Measurements from ENCODE around the gene PPP2R3C. TPM values are rescaled to one million over a fixed set of nuclear protein-coding genes. Genes with fewer than 3 reads are reported as not detected.
A peak's percentile ranks its signal among the peaks of the same experiment; 100 is the strongest.
"Not testable (repeated sequence)": the region's sequence is repeated elsewhere in the genome, so short reads cannot be mapped to it uniquely, and the experiment has no call there.

The PPP2R3C gene
- total RNA-seq (2014; rRNA removed; shearing (Covaris generic)) = 21.7 and 25.7 TPM in 2 replicates

- Histone ChIP-seq H3K27me3 (replicated peaks) (no peaks in the 10 kb centered on the region), H3K27ac (peak within 1 kb of the TSS; percentile 96), H3K9me3 (replicated peaks) (no peaks in the 10 kb centered on the region), H3K36me3 (peaks cover 11% of the 10 kb centered on the region; the same call in 1 of the 2 replicates), H3K4me3 (peak within 1 kb of the TSS; percentile 61), H3K4me1 (replicated peaks) (peaks cover 11% of the 10 kb centered on the region; the same call in 1 of the 2 replicates)
- DNase-seq (ENCODE audit: low read depth in 1 of 2, low spot score in 2 of 2) = peak; percentile 89 to 96
Measured at GRCh38 chr14:35121887-35122695, at the start of gene PPP2R3C, which contains the start of gene PRORP. PPP2R3C (minus strand) TSS chr14:35121990; CDS start chr14:35121959, 31 bp downstream. PRORP (plus strand) TSS chr14:35122552; CDS start chr14:35123246, 694 bp downstream.

GRCh38 chr14:35167496-35167895, 45.7 kb upstream of the PPP2R3C start:
- H3K9me3 ChIP-seq (replicated peaks) = no peaks in the 10 kb centered on the region
- no peak overlapping the region for H3K4me3 ChIP-seq
- no peak overlapping the region for H3K27ac ChIP-seq
- H3K36me3 ChIP-seq = peaks cover 8% of the 10 kb centered on the region
- no peaks in the 10 kb centered on the region for H3K27me3 ChIP-seq (replicated peaks)
- no peak for DNase-seq (ENCODE audit: low read depth in 1 of 2, low spot score in 2 of 2)
- H3K4me1 ChIP-seq (replicated peaks) = no peaks in the 10 kb centered on the region

- H3K9me3 ChIP-seq (replicated peaks) = no peaks in the 10 kb centered on the region
- H3K4me1 ChIP-seq (replicated peaks) = peaks cover 22% of the 10 kb centered on the region
- no peak for DNase-seq (ENCODE audit: low read depth in 1 of 2, low spot score in 2 of 2)
- no peak overlapping the region for H3K27ac ChIP-seq
- H3K36me3 ChIP-seq = peaks cover 13% of the 10 kb centered on the region
- no peak overlapping the region for H3K4me3 ChIP-seq
- H3K27me3 ChIP-seq (replicated peaks) = no peaks in the 10 kb centered on the region
Measured at GRCh38 chr14:35164849-35165248, 43.1 kb upstream of the PPP2R3C start.

- Histone ChIP-seq H3K4me3 (no peak overlapping the region), H3K27ac (no peak overlapping the region), H3K27me3 (replicated peaks) (no peaks in the 10 kb centered on the region), H3K36me3 (peaks cover 14% of the 10 kb centered on the region), H3K9me3 (replicated peaks) (no peaks in the 10 kb centered on the region), H3K4me1 (replicated peaks) (peaks cover 36% of the 10 kb centered on the region)
- DNase-seq (ENCODE audit: low read depth in 1 of 2, low spot score in 2 of 2) = no peak
Measured at GRCh38 chr14:35163384-35163783, 41.6 kb upstream of the PPP2R3C start.

- H3K4me3 ChIP-seq = no peak overlapping the region
- H3K9me3 ChIP-seq (replicated peaks) = no peaks in the 10 kb centered on the region
- H3K27me3 ChIP-seq (replicated peaks) = no peaks in the 10 kb centered on the region
- H3K27ac ChIP-seq = peak overlapping the region; percentile 77
- peaks cover 14% of the 10 kb centered on the region for H3K36me3 ChIP-seq
- H3K4me1 ChIP-seq (replicated peaks) = peaks cover 40% of the 10 kb centered on the region
- peak in 1 of 2 experiments; percentile 20 for DNase-seq (ENCODE audit: low read depth in 1 of 2, low spot score in 2 of 2)
Measured at GRCh38 chr14:35161231-35161630, 39.4 kb upstream of the PPP2R3C start.

- Histone ChIP-seq H3K4me3 (no peak overlapping the region), H3K27me3 (replicated peaks) (no peaks in the 10 kb centered on the region), H3K9me3 (replicated peaks) (no peaks in the 10 kb centered on the region), H3K27ac (peak overlapping the region; percentile 77), H3K36me3 (peaks cover 14% of the 10 kb centered on the region), H3K4me1 (replicated peaks) (peaks cover 45% of the 10 kb centered on the region)
- peak in 1 of 2 experiments; percentile 80 for DNase-seq (ENCODE audit: low read depth in 1 of 2, low spot score in 2 of 2)
Measured at GRCh38 chr14:35159742-35160409, 38.1 kb upstream of the PPP2R3C start.

- H3K4me1 ChIP-seq (replicated peaks) = peaks cover 45% of the 10 kb centered on the region
- H3K27ac ChIP-seq = peak overlapping the region; percentile 77
- H3K9me3 ChIP-seq (replicated peaks) = no peaks in the 10 kb centered on the region
- peaks cover 11% of the 10 kb centered on the region for H3K36me3 ChIP-seq
- H3K4me3 ChIP-seq = no peak overlapping the region
- DNase-seq (ENCODE audit: low read depth in 1 of 2, low spot score in 2 of 2) = no peak
- no peaks in the 10 kb centered on the region for H3K27me3 ChIP-seq (replicated peaks)
Measured at GRCh38 chr14:35158951-35159653, 37.3 kb upstream of the PPP2R3C start.

GRCh38 chr14:35158491-35158890, 36.7 kb upstream of the PPP2R3C start:
- Histone ChIP-seq H3K27me3 (replicated peaks) (no peaks in the 10 kb centered on the region), H3K27ac (no peak overlapping the region), H3K4me1 (replicated peaks) (peaks cover 45% of the 10 kb centered on the region), H3K9me3 (replicated peaks) (no peaks in the 10 kb centered on the region), H3K4me3 (no peak overlapping the region), H3K36me3 (peaks cover 11% of the 10 kb centered on the region)
- no peak for DNase-seq (ENCODE audit: low read depth in 1 of 2, low spot score in 2 of 2)

GRCh38 chr14:35155962-35156361, 34.2 kb upstream of the PPP2R3C start:
- Histone ChIP-seq H3K4me3 (no peak overlapping the region), H3K27me3 (replicated peaks) (no peaks in the 10 kb centered on the region), H3K36me3 (peaks cover 10% of the 10 kb centered on the region), H3K9me3 (replicated peaks) (no peaks in the 10 kb centered on the region), H3K27ac (no peak overlapping the region; the same call in 1 of the 2 replicates), H3K4me1 (replicated peaks) (peaks cover 34% of the 10 kb centered on the region)
- peak in 1 of 2 experiments; percentile 23 for DNase-seq (ENCODE audit: low read depth in 1 of 2, low spot score in 2 of 2)

GRCh38 chr14:35154016-35154415, 32.2 kb upstream of the PPP2R3C start:
- Histone ChIP-seq H3K4me1 (replicated peaks) (peaks cover 15% of the 10 kb centered on the region), H3K27me3 (replicated peaks) (no peaks in the 10 kb centered on the region), H3K27ac (no peak overlapping the region), H3K9me3 (replicated peaks) (no peaks in the 10 kb centered on the region), H3K4me3 (no peak overlapping the region), H3K36me3 (no peaks in the 10 kb centered on the region)
- no peak for DNase-seq (ENCODE audit: low read depth in 1 of 2, low spot score in 2 of 2)

GRCh38 chr14:35152531-35152930, 30.7 kb upstream of the PPP2R3C start:
- not testable (repeated sequence) for H3K27me3 ChIP-seq (replicated peaks); H3K27ac ChIP-seq; H3K4me1 ChIP-seq (replicated peaks); H3K36me3 ChIP-seq; H3K4me3 ChIP-seq; H3K9me3 ChIP-seq (replicated peaks); DNase-seq (ENCODE audit: low read depth in 1 of 2, low spot score in 2 of 2)

- Histone ChIP-seq H3K27ac (no peak overlapping the region), H3K4me1 (replicated peaks) (no peaks in the 10 kb centered on the region; the same call in 1 of the 2 replicates), H3K27me3 (replicated peaks) (no peaks in the 10 kb centered on the region), H3K36me3 (no peaks in the 10 kb centered on the region; the same call in 1 of the 2 replicates), H3K4me3 (no peak overlapping the region), H3K9me3 (replicated peaks) (no peaks in the 10 kb centered on the region)
- no peak for DNase-seq (ENCODE audit: low read depth in 1 of 2, low spot score in 2 of 2)
Measured at GRCh38 chr14:35149239-35149638, 27.4 kb upstream of the PPP2R3C start.

- no peak for DNase-seq (ENCODE audit: low read depth in 1 of 2, low spot score in 2 of 2)
- H3K27ac ChIP-seq = no peak overlapping the region
- no peaks in the 10 kb centered on the region for H3K27me3 ChIP-seq (replicated peaks)
- H3K4me1 ChIP-seq (replicated peaks) = no peaks in the 10 kb centered on the region
- no peak overlapping the region for H3K4me3 ChIP-seq
- no peaks in the 10 kb centered on the region; the same call in 1 of the 2 replicates for H3K36me3 ChIP-seq
- no peaks in the 10 kb centered on the region for H3K9me3 ChIP-seq (replicated peaks)
Measured at GRCh38 chr14:35147711-35148110, 25.9 kb upstream of the PPP2R3C start.

Data from SJSA1 (cell line).